ENCODE measurements around the gene CRYL1. TPM values are rescaled to one million over a fixed set of nuclear protein-coding genes. Genes with fewer than 3 reads are reported as not detected.

CRYL1 gene
- total RNA-seq, 1 experiment from 2014 or later: 6.7 TPM

DNA sequence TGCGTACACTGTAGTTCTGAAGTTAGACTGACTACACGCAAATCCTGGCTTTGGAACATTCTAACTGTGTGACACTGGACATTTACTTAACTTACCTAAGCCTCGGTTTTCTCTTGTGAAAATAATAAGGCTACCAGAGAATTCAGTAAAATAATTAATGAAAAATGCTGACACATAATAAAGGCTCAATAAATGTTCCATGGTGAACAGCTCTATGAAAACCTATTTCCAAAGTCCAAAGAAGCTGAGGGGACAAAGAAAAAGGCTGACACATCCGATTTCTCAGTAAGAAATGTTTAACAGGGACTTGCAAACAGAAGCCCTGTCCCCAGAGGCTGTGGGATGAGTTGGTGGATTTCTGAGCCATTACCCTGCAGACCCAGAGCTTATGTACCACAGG lies 153.8 kb downstream of the CRYL1 start:
- H3K4me1 Mint-ChIP-seq (ENCODE audit: low read depth, unreplicated experiment): no peaks in the 10 kb centered on the region
- H3K4me3 ChIP-seq (ENCODE audit: low read depth, low read length): no peak overlapping the region
- no TSS peak for BruUV-seq (replicated peaks)
- H3K36me3 ChIP-seq (ENCODE audit: control insufficient read depth, insufficient read depth, low read length): no peaks in the 10 kb centered on the region
- no peaks in the 10 kb centered on the region for H3K9me3 ChIP-seq
- peaks cover 9% of the 10 kb centered on the region for H3K27me3 Mint-ChIP-seq (ENCODE audit: insufficient read depth, unreplicated experiment)
- ChIA-PET CTCF (no interaction called here), POLR2A (no interaction called here)
- intact Hi-C loops (cut with micrococcal nuclease; ENCODE audit: unreplicated experiment): no loop called here
- peaks cover 3% of the 10 kb centered on the region for H3K27me3 ChIP-seq (replicated peaks; ENCODE audit: control insufficient read depth, insufficient read depth, low read length)
- no peak overlapping the region for H3K4me3 Mint-ChIP-seq (ENCODE audit: unreplicated experiment)
- no peaks in the 10 kb centered on the region for H3K4me1 ChIP-seq
- no peaks in the 10 kb centered on the region for H3K9me3 Mint-ChIP-seq (ENCODE audit: unreplicated experiment)
- H3K36me3 Mint-ChIP-seq (ENCODE audit: insufficient read depth, unreplicated experiment): no peaks in the 10 kb centered on the region
- TF ChIP-seq, protein P1, sequence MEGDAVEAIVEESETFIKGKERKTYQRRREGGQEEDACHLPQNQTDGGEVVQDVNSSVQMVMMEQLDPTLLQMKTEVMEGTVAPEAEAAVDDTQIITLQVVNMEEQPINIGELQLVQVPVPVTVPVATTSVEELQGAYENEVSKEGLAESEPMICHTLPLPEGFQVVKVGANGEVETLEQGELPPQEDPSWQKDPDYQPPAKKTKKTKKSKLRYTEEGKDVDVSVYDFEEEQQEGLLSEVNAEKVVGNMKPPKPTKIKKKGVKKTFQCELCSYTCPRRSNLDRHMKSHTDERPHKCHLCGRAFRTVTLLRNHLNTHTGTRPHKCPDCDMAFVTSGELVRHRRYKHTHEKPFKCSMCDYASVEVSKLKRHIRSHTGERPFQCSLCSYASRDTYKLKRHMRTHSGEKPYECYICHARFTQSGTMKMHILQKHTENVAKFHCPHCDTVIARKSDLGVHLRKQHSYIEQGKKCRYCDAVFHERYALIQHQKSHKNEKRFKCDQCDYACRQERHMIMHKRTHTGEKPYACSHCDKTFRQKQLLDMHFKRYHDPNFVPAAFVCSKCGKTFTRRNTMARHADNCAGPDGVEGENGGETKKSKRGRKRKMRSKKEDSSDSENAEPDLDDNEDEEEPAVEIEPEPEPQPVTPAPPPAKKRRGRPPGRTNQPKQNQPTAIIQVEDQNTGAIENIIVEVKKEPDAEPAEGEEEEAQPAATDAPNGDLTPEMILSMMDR (IDR thresholded peaks at IDR 0.05; ENCODE audit: insufficient read depth in 1 of 2, low read depth in 1 of 2, low read length in 1 of 2, severe bottlenecking in 1 of 2, unreplicated experiment in 1 of 2): no peak
- H3K27ac Mint-ChIP-seq (ENCODE audit: unreplicated experiment): no peak overlapping the region
- DNase-seq: no peak

DNA sequence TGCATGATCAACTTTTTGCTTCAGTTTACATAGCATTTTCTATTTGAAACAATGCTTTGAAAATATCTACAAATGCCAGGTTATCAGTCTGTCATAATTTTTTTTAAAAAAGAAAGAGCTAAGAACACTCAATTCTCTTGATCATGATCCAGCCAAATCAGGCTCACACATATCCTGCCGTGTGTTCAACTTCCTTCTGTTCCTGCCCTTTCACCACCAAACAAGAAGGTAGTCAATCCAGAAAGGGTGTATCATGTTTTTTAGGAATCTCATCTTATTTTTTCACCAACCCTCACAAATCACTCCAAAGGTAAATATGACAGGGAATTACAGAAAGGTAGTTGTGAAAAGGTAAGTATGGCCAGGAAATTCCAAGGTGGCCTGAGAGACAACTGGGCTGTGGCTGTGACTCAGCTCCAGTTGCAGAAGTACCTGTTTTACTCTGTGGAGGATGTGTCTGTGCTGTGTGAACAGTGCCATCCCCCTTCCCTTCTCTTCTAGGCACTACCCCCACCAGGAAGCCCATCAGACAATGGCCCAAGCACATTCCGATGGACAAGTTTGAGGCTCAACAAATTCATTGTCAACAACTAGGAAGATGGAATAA lies 154.7 kb downstream of the CRYL1 start:
- H3K4me1 ChIP-seq: no peaks in the 10 kb centered on the region
- Mint-ChIP-seq H3K9me3 (ENCODE audit: unreplicated experiment) (no peaks in the 10 kb centered on the region), H3K36me3 (ENCODE audit: insufficient read depth, unreplicated experiment) (no peaks in the 10 kb centered on the region), H3K27me3 (ENCODE audit: insufficient read depth, unreplicated experiment) (peaks cover 9% of the 10 kb centered on the region), H3K4me1 (ENCODE audit: low read depth, unreplicated experiment) (no peaks in the 10 kb centered on the region), H3K27ac (ENCODE audit: unreplicated experiment) (no peak overlapping the region), H3K4me3 (ENCODE audit: unreplicated experiment) (no peak overlapping the region)
- TF ChIP-seq, protein P1 (IDR thresholded peaks at IDR 0.05; ENCODE audit: insufficient read depth in 1 of 2, low read depth in 1 of 2, low read length in 1 of 2, severe bottlenecking in 1 of 2, unreplicated experiment in 1 of 2): no peak
- no peak overlapping the region for H3K4me3 ChIP-seq (ENCODE audit: low read depth, low read length)
- intact Hi-C loops (cut with micrococcal nuclease; ENCODE audit: unreplicated experiment): no loop called here
- H3K36me3 ChIP-seq (ENCODE audit: control insufficient read depth, insufficient read depth, low read length): no peaks in the 10 kb centered on the region
- H3K9me3 ChIP-seq: no peaks in the 10 kb centered on the region
- no TSS peak for BruUV-seq (replicated peaks)
- peaks cover 3% of the 10 kb centered on the region for H3K27me3 ChIP-seq (replicated peaks; ENCODE audit: control insufficient read depth, insufficient read depth, low read length)
- no peak for DNase-seq
- ChIA-PET CTCF (no interaction called here), POLR2A (no interaction called here)

DNA sequence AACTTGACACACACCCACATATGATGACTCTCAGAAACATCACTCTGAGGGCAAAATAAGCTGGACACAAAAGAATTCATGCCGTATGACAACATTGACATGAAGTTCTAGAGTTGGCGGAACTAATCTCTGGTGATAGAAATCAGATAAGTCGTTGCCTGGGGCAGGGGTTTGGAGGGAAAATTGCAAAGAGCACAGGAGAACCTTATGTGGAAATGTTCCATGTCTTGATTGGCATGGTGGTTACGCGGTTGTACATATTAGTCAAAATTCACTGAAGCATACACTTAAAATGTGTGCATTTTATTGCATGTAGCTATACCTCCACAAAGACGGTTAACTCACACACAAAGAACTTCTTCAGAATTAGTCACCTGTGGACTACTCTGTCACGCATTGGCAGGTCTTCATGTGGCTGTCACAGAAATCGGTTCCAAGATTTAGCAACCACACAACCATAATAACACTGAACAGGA lies 155.7 kb downstream of the CRYL1 start:
- TF ChIP-seq, protein P1 (IDR thresholded peaks at IDR 0.05; ENCODE audit: insufficient read depth in 1 of 2, low read depth in 1 of 2, low read length in 1 of 2, severe bottlenecking in 1 of 2, unreplicated experiment in 1 of 2): no peak
- Histone ChIP-seq H3K9me3 (no peaks in the 10 kb centered on the region), H3K4me1 (no peaks in the 10 kb centered on the region), H3K36me3 (ENCODE audit: control insufficient read depth, insufficient read depth, low read length) (no peaks in the 10 kb centered on the region), H3K27me3 (replicated peaks; ENCODE audit: control insufficient read depth, insufficient read depth, low read length) (peaks cover 3% of the 10 kb centered on the region), H3K4me3 (ENCODE audit: low read depth, low read length) (no peak overlapping the region)
- Mint-ChIP-seq H3K4me3 (ENCODE audit: unreplicated experiment) (no peak overlapping the region), H3K27me3 (ENCODE audit: insufficient read depth, unreplicated experiment) (peaks cover 2% of the 10 kb centered on the region), H3K36me3 (ENCODE audit: insufficient read depth, unreplicated experiment) (no peaks in the 10 kb centered on the region), H3K9me3 (ENCODE audit: unreplicated experiment) (no peaks in the 10 kb centered on the region), H3K27ac (ENCODE audit: unreplicated experiment) (no peak overlapping the region), H3K4me1 (ENCODE audit: low read depth, unreplicated experiment) (no peaks in the 10 kb centered on the region)
- intact Hi-C loops (cut with micrococcal nuclease; ENCODE audit: unreplicated experiment): no loop called here
- ChIA-PET POLR2A (no interaction called here), CTCF (no interaction called here)
- DNase-seq: no peak
- BruUV-seq (replicated peaks): no TSS peak

All from Caco-2 (cell line).